Measurements from ENCODE around the gene DCDC2C. TPM values are rescaled to one million over a fixed set of nuclear protein-coding genes. Genes with fewer than 3 reads are reported as not detected.
A peak's percentile ranks its signal among the peaks of the same experiment; 100 is the strongest.

Gene DCDC2C
- total RNA-seq, 1 experiment from 2014 or later, result not detected

- no peak overlapping the region for H3K4me3 Mint-ChIP-seq (ENCODE audit: unreplicated experiment)
- H3K9me3 Mint-ChIP-seq (ENCODE audit: unreplicated experiment), result no peaks in the 10 kb centered on the region
- no peaks in the 10 kb centered on the region for H3K36me3 Mint-ChIP-seq (ENCODE audit: insufficient read depth, unreplicated experiment)
- no peaks in the 10 kb centered on the region for H3K9me3 ChIP-seq
- no peak for DNase-seq
- H3K4me3 ChIP-seq (ENCODE audit: low read depth, low read length), result no peak overlapping the region
- H3K27me3 Mint-ChIP-seq (ENCODE audit: insufficient read depth, unreplicated experiment), result peaks cover 7% of the 10 kb centered on the region
- CTCF ChIA-PET, result interaction anchor here (1.0 kb wide), 1 partner anchor 73 kb away, joined by 5 read pairs; no protein-coding TSS in a partner anchor
- H3K4me1 Mint-ChIP-seq (ENCODE audit: low read depth, unreplicated experiment), result no peaks in the 10 kb centered on the region
- no peaks in the 10 kb centered on the region for H3K4me1 ChIP-seq
- POLR2A ChIA-PET, result no interaction called here
- BruUV-seq (replicated peaks), result no TSS peak
- intact Hi-C loops (cut with micrococcal nuclease; ENCODE audit: unreplicated experiment), result no loop called here
- no peaks in the 10 kb centered on the region for H3K27me3 ChIP-seq (replicated peaks; ENCODE audit: control insufficient read depth, insufficient read depth, low read length)
- H3K36me3 ChIP-seq (ENCODE audit: control insufficient read depth, insufficient read depth, low read length), result no peaks in the 10 kb centered on the region
- TF ChIP-seq CTCF (IDR thresholded peaks at IDR 0.05; ENCODE audit: insufficient read depth in 1 of 2, low read depth in 1 of 2, low read length in 1 of 2, severe bottlenecking in 1 of 2, unreplicated experiment in 1 of 2), result no peak
- H3K27ac Mint-ChIP-seq (ENCODE audit: unreplicated experiment), result no peak overlapping the region
Observed at GRCh38 chr2:3801506-3801905, 98.1 kb downstream of the DCDC2C start.

- intact Hi-C loops (cut with micrococcal nuclease; ENCODE audit: unreplicated experiment), result loop anchor here (1.0 to 2.0 kb wide), 3 partner anchors 67 to 113 kb away; no protein-coding TSS in a partner anchor
- Histone ChIP-seq H3K4me3 (ENCODE audit: low read depth, low read length) (no peak overlapping the region), H3K4me1 (no peaks in the 10 kb centered on the region), H3K9me3 (no peaks in the 10 kb centered on the region), H3K27me3 (replicated peaks; ENCODE audit: control insufficient read depth, insufficient read depth, low read length) (no peaks in the 10 kb centered on the region), H3K36me3 (ENCODE audit: control insufficient read depth, insufficient read depth, low read length) (no peaks in the 10 kb centered on the region)
- no TSS peak for BruUV-seq (replicated peaks)
- DNase-seq, result peak; percentile 54 to 58
- Mint-ChIP-seq H3K27ac (ENCODE audit: unreplicated experiment) (no peak overlapping the region), H3K4me3 (ENCODE audit: unreplicated experiment) (no peak overlapping the region), H3K9me3 (ENCODE audit: unreplicated experiment) (no peaks in the 10 kb centered on the region), H3K4me1 (ENCODE audit: low read depth, unreplicated experiment) (no peaks in the 10 kb centered on the region), H3K36me3 (ENCODE audit: insufficient read depth, unreplicated experiment) (no peaks in the 10 kb centered on the region), H3K27me3 (ENCODE audit: insufficient read depth, unreplicated experiment) (peaks cover 4% of the 10 kb centered on the region)
- TF ChIP-seq CTCF (IDR thresholded peaks at IDR 0.05; ENCODE audit: insufficient read depth in 1 of 2, low read depth in 1 of 2, low read length in 1 of 2, severe bottlenecking in 1 of 2, unreplicated experiment in 1 of 2), result peak; percentile 41 to 66
- ChIA-PET CTCF (interaction anchor here (0.8 to 1.5 kb wide), 2 partner anchors 76 to 77 kb away, joined by 3 to 16 read pairs; no protein-coding TSS in a partner anchor), POLR2A (no interaction called here)
Observed at GRCh38 chr2:3805201-3805939, 102.0 kb downstream of the DCDC2C start.

GRCh38 chr2:3806168-3806567 lies 102.8 kb downstream of the DCDC2C start:
- CTCF ChIA-PET, result interaction anchor here (0.7 kb wide), 1 partner anchor 114 kb away, joined by 3 read pairs; no protein-coding TSS in a partner anchor
- intact Hi-C loops (cut with micrococcal nuclease; ENCODE audit: unreplicated experiment), result no loop called here
- Mint-ChIP-seq H3K27me3 (ENCODE audit: insufficient read depth, unreplicated experiment) (peaks cover 4% of the 10 kb centered on the region), H3K4me1 (ENCODE audit: low read depth, unreplicated experiment) (no peaks in the 10 kb centered on the region), H3K36me3 (ENCODE audit: insufficient read depth, unreplicated experiment) (no peaks in the 10 kb centered on the region), H3K4me3 (ENCODE audit: unreplicated experiment) (no peak overlapping the region), H3K9me3 (ENCODE audit: unreplicated experiment) (no peaks in the 10 kb centered on the region), H3K27ac (ENCODE audit: unreplicated experiment) (no peak overlapping the region)
- no peak for TF ChIP-seq CTCF (IDR thresholded peaks at IDR 0.05; ENCODE audit: insufficient read depth in 1 of 2, low read depth in 1 of 2, low read length in 1 of 2, severe bottlenecking in 1 of 2, unreplicated experiment in 1 of 2)
- no peaks in the 10 kb centered on the region for H3K4me1 ChIP-seq
- DNase-seq, result no peak
- no peak overlapping the region for H3K4me3 ChIP-seq (ENCODE audit: low read depth, low read length)
- no TSS peak for BruUV-seq (replicated peaks)
- no peaks in the 10 kb centered on the region for H3K27me3 ChIP-seq (replicated peaks; ENCODE audit: control insufficient read depth, insufficient read depth, low read length)
- H3K9me3 ChIP-seq, result no peaks in the 10 kb centered on the region
- no peaks in the 10 kb centered on the region for H3K36me3 ChIP-seq (ENCODE audit: control insufficient read depth, insufficient read depth, low read length)
- POLR2A ChIA-PET, result no interaction called here
